ENCODE measurements around the gene UGT2B15.
"Not testable (repeated sequence)": the region's sequence is repeated elsewhere in the genome, so short reads cannot be mapped to it uniquely, and the experiment has no call there.

The UGT2B15 gene

GRCh38 chr4:68655764-68656444, 14.5 kb downstream of the UGT2B15 start:
- DNase-seq (ENCODE audit: low read depth in 3 of 3), result no peak

- no peak for DNase-seq (ENCODE audit: low read depth in 3 of 3)
Observed at GRCh38 chr4:68654946-68655721, 15.3 kb downstream of the UGT2B15 start.

GRCh38 chr4:68651932-68652331, 18.5 kb downstream of the UGT2B15 start:
- DNase-seq (ENCODE audit: low read depth in 3 of 3), result no peak

DNA sequence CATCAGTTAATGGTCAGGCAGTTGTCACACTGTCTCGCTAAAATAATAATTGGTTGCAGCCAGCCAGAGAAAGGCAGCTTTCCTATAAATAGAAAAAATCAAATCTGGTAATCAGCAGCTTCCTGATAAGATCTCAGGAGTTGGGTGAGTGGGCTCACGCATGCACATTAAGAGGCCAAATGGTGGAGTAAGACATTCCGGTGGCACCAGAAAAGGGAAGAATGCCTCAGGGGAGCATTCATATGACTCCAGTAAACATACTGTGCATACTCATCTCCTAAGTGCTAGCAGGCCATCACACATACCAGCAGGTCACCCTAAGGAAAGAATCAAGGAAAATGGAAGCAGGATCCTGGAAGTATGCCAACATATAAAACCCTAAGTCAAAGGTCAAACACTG, 40.1 kb downstream of the UGT2B15 start:
- no peak for DNase-seq (ENCODE audit: low read depth in 3 of 3)

GRCh38 chr4:68622731-68623130, 47.7 kb downstream of the UGT2B15 start:
- DNase-seq (ENCODE audit: low read depth in 3 of 3), result not testable (repeated sequence)

- no peak for DNase-seq (ENCODE audit: low read depth in 3 of 3)
Observed at GRCh38 chr4:68617003-68617698, 53.3 kb downstream of the UGT2B15 start.

GRCh38 chr4:68615699-68616422, 54.6 kb downstream of the UGT2B15 start:
- DNase-seq (ENCODE audit: low read depth in 3 of 3), result no peak

DNA sequence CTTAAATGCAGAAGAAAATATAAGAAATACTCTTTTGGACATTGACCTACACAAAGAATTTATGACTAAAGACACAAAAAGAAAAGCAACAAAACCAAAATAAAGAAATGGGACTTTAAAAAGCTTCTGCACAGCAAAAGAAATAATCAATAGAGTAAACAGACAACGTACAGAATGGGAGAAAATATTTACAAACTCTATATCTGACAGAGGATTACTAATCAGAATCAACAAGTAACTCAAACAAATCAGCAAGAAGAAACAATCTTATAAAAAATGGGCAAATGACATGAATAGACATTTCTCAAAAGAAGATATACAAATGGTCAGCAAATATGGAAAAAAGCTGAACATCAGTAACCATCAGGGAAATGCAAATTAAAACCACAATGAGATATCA, 56.7 kb downstream of the UGT2B15 start:
- DNase-seq (ENCODE audit: low read depth in 3 of 3), result no peak

DNA sequence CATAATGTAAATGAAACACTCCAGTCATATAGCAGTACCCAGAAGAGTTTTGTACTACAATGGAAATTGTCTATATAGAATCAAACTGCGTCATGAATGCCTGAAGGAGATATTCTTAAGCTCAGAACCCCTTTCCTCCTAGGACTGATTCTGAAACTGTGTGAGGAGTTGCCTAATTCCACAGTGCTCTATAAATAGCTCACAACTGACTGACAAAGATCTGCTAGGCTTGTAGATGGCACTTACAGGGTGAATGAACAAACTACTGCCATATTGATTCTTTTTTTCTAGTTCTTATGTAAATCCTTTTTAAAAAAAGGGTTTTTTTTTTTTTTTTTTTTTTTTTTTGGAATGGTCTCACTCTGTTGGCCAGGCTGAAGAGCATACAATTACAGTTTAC, 64.2 kb downstream of the UGT2B15 start:
- no peak for DNase-seq (ENCODE audit: low read depth in 3 of 3)

DNA sequence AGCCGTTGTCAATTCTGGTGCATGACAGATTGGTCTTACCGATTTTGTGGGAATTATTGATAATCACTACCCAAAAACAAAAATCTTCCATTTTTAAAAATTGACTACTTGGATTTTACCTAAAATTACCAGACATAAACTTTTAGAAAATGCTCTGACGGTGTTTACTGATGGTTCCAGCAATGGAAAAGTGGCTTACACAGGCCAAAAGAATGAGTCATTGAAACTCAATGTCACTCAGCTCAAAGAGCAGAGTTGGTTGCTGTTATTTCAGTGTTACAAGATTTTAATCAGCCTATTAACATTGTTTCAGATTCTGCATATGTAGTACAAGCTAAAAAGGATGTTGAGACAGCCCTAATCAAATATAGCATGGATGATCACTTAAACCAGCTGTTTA, 71.3 kb downstream of the UGT2B15 start:
- DNase-seq (ENCODE audit: low read depth in 3 of 3), result no peak

DNA sequence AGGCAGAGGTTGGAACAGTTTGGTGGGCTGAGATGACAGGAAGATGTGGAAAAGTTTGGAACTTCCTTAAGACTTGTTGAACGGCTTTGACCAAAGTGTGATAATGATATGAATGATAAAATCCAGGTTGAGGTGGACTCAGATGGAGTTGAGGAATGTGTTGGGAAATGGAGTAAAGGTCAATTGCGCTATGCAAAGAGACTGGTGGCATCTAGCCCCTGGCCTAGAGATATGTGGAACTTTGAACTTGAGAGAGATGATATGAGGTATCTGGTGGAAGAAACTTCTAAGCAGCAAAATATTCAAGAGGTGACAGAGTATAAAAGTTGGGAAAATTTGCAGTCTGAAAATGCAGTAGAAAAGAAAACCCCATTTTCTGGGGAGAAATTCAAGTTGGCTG, 73.0 kb downstream of the UGT2B15 start:
- DNase-seq (ENCODE audit: low read depth in 3 of 3), result no peak

All from stimulated activated CD4-positive, alpha-beta T cell treated with anti-CD3 and anti-CD28 coated beads, TNF-alpha, amount 100 ng/mL, for 48 hours (primary cell).